Measurements from ENCODE around the gene PITX3. TPM values are rescaled to one million over a fixed set of nuclear protein-coding genes. Genes with fewer than 3 reads are reported as not detected.
A peak's percentile ranks its signal among the peaks of the same experiment; 100 is the strongest.

Gene PITX3
- polyA plus RNA-seq (2012; ENCODE audit: missing spikeins) = not detected

DNA sequence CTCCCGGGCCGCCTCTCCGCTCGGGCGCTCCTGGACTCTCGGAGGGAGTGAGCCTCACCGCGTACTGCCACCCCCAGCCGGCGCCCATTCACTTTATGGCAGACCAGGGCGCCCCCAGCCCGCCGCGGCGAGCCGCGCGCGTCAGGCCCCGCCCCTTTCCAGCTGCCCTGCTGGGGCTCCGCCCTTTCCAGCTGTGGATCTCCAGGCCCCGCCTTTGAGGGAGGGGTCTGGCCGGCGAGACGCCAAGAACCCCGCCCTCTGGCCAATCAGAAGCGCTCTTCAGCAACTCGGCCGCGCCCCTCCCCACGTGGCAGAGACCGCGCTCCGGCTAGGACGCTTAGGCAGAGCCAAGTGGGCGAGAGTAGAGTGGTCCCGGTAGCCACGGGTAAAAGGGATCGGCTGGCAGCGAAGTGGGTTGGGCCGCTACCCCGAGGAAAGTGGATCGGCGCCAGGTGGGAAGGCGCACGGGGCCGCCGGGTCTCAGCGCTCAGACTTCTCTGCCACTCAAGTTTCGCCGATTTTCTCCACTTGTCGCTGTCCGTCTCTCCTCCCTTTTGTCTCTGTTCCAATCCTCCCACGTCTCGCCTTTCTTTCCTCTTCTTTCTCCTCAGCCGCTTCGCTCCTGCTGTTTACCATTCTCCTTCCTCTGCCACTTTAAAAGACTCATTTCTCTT, at the start of gene PITX3:
TSS of gene PITX3 (minus strand) at position 69 of the 674 bp plus-strand sequence. CDS start 9,432 bp downstream, outside the sequence.
- peak; percentile 96 for FAIRE-seq
- DNase-seq (ENCODE audit: insufficient read length) = peak; percentile 99
- TF ChIP-seq TAF1 (IDR thresholded peaks at IDR 0.05; ENCODE audit: borderline replicate concordance, low read depth, low read length) (no peak), POLR2AphosphoS5 (IDR thresholded peaks at IDR 0.05; ENCODE audit: low read depth, low read length) (no peak), POLR2A (IDR thresholded peaks at IDR 0.05; ENCODE audit: low read depth, low read length) (no peak)

DNA sequence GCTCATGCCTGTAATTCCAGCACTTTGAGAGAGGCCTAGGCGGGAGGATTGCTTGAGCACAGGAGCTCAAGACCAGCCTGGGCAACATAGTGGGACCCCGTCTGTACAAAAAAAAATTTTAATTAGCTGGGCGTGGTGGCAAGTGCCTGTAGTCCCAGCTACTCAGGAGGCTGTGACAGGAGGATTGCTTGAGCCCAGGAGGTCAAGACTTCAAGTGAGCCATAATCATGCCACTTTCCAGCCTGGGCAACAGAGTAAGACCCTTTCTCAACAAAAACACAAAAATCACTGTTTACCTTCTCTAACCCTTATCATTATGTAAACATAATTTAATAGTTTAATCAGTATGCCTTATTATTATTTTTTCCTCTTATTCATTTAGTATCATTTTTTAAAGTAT, 48.5 kb upstream of the PITX3 start:
- DNase-seq (ENCODE audit: insufficient read length) = no peak
- TF ChIP-seq POLR2A (IDR thresholded peaks at IDR 0.05; ENCODE audit: low read depth, low read length) (no peak), POLR2AphosphoS5 (IDR thresholded peaks at IDR 0.05; ENCODE audit: low read depth, low read length) (no peak), TAF1 (IDR thresholded peaks at IDR 0.05; ENCODE audit: borderline replicate concordance, low read depth, low read length) (no peak)
- no peak for FAIRE-seq

DNA sequence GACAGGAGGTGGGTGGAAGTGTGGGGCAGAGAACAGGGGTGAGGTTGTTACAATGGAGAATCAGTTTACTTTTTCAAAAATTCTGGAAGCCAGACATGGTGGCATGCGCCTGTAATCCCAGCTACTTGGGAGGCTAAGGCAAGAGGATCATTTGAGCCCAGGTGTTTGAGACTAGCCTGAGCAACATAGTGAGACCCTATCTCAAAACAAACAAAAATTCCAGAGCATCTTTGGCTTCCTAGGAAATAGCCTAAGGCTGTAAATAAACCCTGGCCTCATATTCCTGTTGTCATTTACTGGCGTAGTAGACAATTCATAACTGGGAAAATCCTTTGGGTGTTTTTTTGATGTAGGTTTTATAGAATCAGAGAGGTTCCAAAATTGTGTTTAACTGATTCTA, 48.0 kb upstream of the PITX3 start:
- TF ChIP-seq POLR2A (IDR thresholded peaks at IDR 0.05; ENCODE audit: low read depth, low read length) = no peak
- no peak for TF ChIP-seq TAF1 (IDR thresholded peaks at IDR 0.05; ENCODE audit: borderline replicate concordance, low read depth, low read length)
- no peak for TF ChIP-seq POLR2AphosphoS5 (IDR thresholded peaks at IDR 0.05; ENCODE audit: low read depth, low read length)
- no peak for FAIRE-seq

DNA sequence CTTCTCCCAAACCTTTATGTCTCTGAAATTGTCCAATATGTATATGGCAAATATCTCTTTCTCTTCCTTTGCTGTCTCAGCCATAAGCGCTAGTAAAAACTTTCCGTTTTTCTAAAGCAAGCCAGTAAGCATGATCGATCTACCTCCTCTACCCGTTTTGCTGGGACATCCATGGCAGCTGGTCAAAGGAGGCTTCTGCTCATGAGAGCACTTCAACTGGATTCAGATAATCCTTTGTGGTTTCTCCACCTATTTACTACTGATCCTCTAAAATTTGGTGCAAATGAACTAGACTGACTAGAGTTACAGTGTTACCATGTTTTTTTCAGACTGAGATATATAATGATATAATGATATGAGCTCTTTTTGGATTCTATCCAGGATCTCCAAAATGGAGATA, 46.7 kb upstream of the PITX3 start:
- no peak for FAIRE-seq
- TF ChIP-seq TAF1 (IDR thresholded peaks at IDR 0.05; ENCODE audit: borderline replicate concordance, low read depth, low read length) = no peak
- TF ChIP-seq POLR2AphosphoS5 (IDR thresholded peaks at IDR 0.05; ENCODE audit: low read depth, low read length) = no peak
- no peak for TF ChIP-seq POLR2A (IDR thresholded peaks at IDR 0.05; ENCODE audit: low read depth, low read length)
- DNase-seq (ENCODE audit: insufficient read length) = no peak

More for the DNA sequence above, 48.0 kb upstream of the PITX3 start:
- DNase-seq (ENCODE audit: insufficient read length) = no peak

DNA sequence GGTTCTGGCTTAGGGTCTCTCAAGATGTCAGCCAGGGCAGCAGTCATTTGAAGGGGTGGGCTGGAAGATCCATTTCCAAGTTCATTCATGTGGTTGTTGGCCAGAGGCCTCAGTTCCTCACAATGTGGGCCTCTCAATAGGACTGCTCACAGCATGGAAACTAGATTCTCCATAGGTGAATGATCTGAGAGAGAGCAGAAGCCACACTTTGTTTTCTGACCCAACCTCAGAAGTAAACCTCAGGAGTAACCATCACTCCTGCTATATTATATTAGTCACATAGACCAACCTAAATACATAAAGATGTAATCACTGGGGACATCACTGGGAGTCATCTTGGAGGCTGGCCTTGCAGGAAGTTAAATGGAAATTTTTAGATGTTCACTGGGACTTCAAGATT, 46.2 kb upstream of the PITX3 start:
- DNase-seq (ENCODE audit: insufficient read length) = no peak
- TF ChIP-seq POLR2A (IDR thresholded peaks at IDR 0.05; ENCODE audit: low read depth, low read length) = no peak
- no peak for TF ChIP-seq TAF1 (IDR thresholded peaks at IDR 0.05; ENCODE audit: borderline replicate concordance, low read depth, low read length)
- TF ChIP-seq POLR2AphosphoS5 (IDR thresholded peaks at IDR 0.05; ENCODE audit: low read depth, low read length) = no peak
- no peak for FAIRE-seq

DNA sequence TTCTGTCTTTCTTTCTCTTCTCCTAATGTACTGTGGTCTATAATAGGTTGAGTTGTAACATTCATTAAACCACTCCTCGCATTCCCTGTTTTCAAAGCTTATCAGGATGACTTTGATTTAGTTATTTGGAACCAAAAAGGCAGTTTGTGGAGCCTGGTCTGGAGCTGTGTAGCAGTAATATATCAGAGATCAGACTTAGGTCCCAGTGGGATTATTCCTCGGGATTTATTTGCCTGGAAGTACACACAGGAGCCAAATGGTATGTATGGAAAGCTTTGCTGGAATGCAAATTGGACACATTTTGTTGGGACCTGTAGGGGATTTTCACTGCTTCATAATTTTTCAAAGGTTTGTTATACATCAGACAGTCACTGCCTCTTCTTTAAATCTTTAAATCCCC, 44.9 kb upstream of the PITX3 start:
- TF ChIP-seq TAF1 (IDR thresholded peaks at IDR 0.05; ENCODE audit: borderline replicate concordance, low read depth, low read length) = no peak
- no peak for TF ChIP-seq POLR2AphosphoS5 (IDR thresholded peaks at IDR 0.05; ENCODE audit: low read depth, low read length)
- no peak for TF ChIP-seq POLR2A (IDR thresholded peaks at IDR 0.05; ENCODE audit: low read depth, low read length)
- DNase-seq (ENCODE audit: insufficient read length) = no peak
- no peak for FAIRE-seq

DNA sequence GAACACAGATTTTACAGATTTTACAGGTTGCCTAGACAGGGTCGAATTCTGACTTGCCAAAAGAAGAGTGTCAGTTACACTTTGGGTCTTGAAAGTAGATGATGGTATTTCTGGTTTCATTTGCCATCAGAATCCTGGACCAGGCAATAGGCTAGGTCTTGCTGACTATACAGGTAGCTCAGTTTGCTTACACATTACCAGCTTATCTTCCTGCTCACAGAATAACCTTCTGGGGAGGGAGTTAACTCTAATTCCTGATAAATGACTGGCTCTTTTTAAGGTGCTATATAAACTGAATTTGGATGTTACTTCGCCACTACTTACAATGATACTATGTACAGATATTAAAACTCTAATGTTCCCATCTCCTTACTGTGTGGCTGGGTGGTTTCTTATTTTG, 43.8 kb upstream of the PITX3 start:
- DNase-seq (ENCODE audit: insufficient read length) (no peak), FAIRE-seq (no peak)
- TF ChIP-seq POLR2A (IDR thresholded peaks at IDR 0.05; ENCODE audit: low read depth, low read length) = no peak

DNA sequence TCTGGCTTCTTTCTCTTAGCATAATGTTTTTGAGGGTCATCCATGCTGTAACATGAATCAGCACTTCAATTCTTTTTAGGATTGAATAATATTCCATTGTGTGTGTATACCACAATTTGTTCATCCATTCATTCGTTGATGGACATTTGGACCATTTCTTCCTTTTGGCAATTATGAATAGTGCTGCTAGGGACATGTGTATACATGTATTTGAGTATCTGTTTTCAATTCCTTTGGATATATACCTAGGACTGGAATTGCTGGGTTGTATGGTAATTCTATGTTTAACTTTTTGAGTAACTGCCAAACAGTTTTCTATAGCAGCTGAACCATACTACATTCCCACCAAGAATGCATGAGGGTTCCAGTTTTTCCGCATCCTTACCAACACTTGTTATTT, 43.2 kb upstream of the PITX3 start:
- TF ChIP-seq POLR2AphosphoS5 (IDR thresholded peaks at IDR 0.05; ENCODE audit: low read depth, low read length) (no peak), TAF1 (IDR thresholded peaks at IDR 0.05; ENCODE audit: borderline replicate concordance, low read depth, low read length) (no peak), POLR2A (IDR thresholded peaks at IDR 0.05; ENCODE audit: low read depth, low read length) (no peak)
- FAIRE-seq (no peak), DNase-seq (ENCODE audit: insufficient read length) (no peak)

DNA sequence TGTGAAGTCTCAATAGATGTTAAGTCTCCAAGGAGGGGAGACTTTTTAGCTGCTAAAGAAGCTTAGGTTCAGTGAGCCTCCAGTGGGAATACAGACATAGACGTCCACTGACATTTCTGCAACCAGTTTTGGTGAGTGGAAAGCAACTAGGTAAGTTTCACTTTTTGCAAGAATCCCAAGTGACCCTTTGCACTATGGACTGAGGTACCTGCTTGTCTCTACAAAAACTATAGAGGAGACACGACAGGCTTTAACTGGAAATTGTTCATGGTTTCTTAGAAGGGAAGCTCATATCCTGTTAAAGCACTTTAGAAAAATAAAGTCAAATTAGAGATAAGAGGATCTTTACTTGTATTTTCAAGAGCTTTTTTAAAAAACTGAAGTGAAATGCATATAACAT, 42.6 kb upstream of the PITX3 start:
- DNase-seq (ENCODE audit: insufficient read length) (no peak), FAIRE-seq (peak; percentile 69)
- TF ChIP-seq POLR2AphosphoS5 (IDR thresholded peaks at IDR 0.05; ENCODE audit: low read depth, low read length) = no peak
- no peak for TF ChIP-seq POLR2A (IDR thresholded peaks at IDR 0.05; ENCODE audit: low read depth, low read length)
- TF ChIP-seq TAF1 (IDR thresholded peaks at IDR 0.05; ENCODE audit: borderline replicate concordance, low read depth, low read length) = no peak

DNA sequence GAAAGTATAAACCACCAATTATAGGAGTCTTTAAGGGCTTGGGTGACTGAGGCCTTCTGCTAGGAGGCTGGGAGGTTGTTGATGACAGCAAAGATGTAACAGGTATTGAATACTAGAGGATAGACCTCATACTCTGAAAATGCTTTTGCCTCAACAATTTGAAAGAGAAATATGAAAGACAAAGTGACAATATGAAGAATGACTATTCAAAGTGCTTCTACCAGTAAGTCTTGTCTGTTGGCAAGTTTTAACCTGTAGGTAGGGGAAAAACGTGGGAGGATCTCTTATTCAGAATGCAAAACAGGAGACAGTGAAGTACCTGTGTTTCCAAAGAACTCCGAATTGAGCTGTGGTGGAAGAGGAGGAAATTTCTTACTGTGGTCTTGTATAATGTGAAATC, 42.2 kb upstream of the PITX3 start:
- TF ChIP-seq POLR2AphosphoS5 (IDR thresholded peaks at IDR 0.05; ENCODE audit: low read depth, low read length) (no peak), TAF1 (IDR thresholded peaks at IDR 0.05; ENCODE audit: borderline replicate concordance, low read depth, low read length) (no peak), POLR2A (IDR thresholded peaks at IDR 0.05; ENCODE audit: low read depth, low read length) (no peak)
- FAIRE-seq (no peak), DNase-seq (ENCODE audit: insufficient read length) (no peak)

DNA sequence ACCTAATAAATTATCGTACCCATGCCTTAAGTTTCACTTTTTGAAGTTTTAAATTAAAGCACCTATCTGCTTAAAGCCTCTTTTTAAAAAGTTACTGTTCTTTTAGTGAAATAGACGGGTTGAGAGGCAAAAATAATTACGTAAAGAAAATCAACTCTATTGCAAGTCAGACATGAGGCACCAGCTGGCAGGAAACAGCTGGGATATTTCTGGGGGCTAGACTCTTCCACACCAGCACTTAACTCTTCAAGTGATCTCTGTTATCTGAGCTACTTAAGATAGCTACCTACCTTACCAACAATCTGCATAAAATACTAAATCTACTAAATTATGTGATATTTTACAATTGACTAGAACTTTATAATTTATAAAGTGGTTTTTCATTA, 39.8 kb upstream of the PITX3 start:
- FAIRE-seq = no peak
- no peak for DNase-seq (ENCODE audit: insufficient read length)

DNA sequence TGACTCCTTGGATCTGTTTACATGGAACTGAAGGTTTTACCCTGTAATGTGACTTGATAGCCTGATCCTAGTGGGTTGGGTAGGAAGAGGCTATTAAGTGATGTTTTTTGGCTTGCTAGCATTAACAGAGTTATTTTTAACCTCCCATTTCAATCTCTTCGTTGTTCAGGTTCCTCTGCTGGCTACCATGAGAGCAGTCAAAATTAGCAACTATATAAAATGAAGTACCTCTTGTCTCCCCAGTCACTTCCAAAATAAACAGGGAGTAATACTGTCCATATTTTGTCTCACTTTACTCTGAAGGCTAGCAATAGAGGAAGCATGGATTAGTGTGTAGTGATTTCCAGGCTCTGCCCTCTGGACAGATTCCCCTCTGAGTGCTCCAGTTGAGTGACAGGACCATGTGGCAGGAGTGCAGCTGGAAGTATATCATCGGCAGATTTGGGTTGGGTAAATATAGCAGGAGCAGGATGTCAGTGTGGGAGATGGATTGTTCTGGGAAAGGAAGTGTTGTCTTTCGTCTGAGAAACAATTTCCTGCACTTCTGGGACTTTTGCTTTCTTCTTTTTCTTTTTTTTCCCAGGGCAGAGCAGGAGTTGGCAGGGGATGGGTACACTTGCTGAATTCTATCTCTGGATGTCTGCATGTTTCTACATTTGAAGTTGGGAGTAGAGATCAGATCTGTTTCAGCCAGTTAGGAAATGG, 39.2 kb upstream of the PITX3 start:
- TF ChIP-seq POLR2A (IDR thresholded peaks at IDR 0.05; ENCODE audit: low read depth, low read length) (no peak), POLR2AphosphoS5 (IDR thresholded peaks at IDR 0.05; ENCODE audit: low read depth, low read length) (no peak), TAF1 (IDR thresholded peaks at IDR 0.05; ENCODE audit: borderline replicate concordance, low read depth, low read length) (no peak)
- DNase-seq (ENCODE audit: insufficient read length) = no peak

More for the DNA sequence above, 39.8 kb upstream of the PITX3 start:
- TF ChIP-seq TAF1 (IDR thresholded peaks at IDR 0.05; ENCODE audit: borderline replicate concordance, low read depth, low read length) (no peak), POLR2A (IDR thresholded peaks at IDR 0.05; ENCODE audit: low read depth, low read length) (no peak), POLR2AphosphoS5 (IDR thresholded peaks at IDR 0.05; ENCODE audit: low read depth, low read length) (no peak)

More for the DNA sequence above, 39.2 kb upstream of the PITX3 start:
- FAIRE-seq = peak; percentile 80
